Spleen (tissue), 11 donors: ENCODE results near the gene LIPT2. TPM values are rescaled to one million over a fixed set of nuclear protein-coding genes. Genes with fewer than 3 reads are reported as not detected.
A peak's percentile ranks its signal among the peaks of the same experiment; 100 is the strongest.

Experiments
- DNase-seq: peaks from one replicate; pipeline ENCODE4 v3.0.0-alpha.2; 2020
- H3K27ac ChIP-seq, 8 donors: fragments of 200-600 bp; sonication (generic) in 7 of 8; 1 replicate in 4 of 8; 2 replicates in 4 of 8; pipeline versions ENCODE4 v1.5.0 to v1.8.0; 2016 to 2021; ENCODE audit warnings: inconsistent platforms in 4 of 8, mild to moderate bottlenecking in 4 of 8, moderate library complexity in 1 of 8
- H3K27me3 ChIP-seq, 7 donors: fragments of 200-600 bp; sonication (generic) in 6 of 7; replicated peaks in 1 of 7; 1 replicate in 4 of 7; 2 replicates in 3 of 7; pipeline versions ENCODE4 v1.5.0 to v1.8.0; 2016 to 2021; ENCODE audit warnings: inconsistent platforms in 3 of 7, mild to moderate bottlenecking in 1 of 7
- H3K36me3 ChIP-seq, 6 donors: fragments of 200-600 bp; sonication (generic) in 5 of 6; 1 replicate in 4 of 6; 2 replicates in 2 of 6; pipeline versions ENCODE4 v1.5.0 to v1.8.0; 2016 to 2021; ENCODE audit warnings: inconsistent platforms in 2 of 6
- H3K4me1 ChIP-seq, 6 donors: fragments of 200-600 bp; sonication (generic) in 5 of 6; 1 replicate in 3 of 6; 2 replicates in 3 of 6; pipeline versions ENCODE4 v1.5.0 to v1.8.0; 2016 to 2021; ENCODE audit warnings: inconsistent platforms in 3 of 6
- H3K4me3 ChIP-seq, 8 donors: fragments of 200-600 bp; sonication (generic) in 7 of 8; 1 replicate in 4 of 8; 2 replicates in 4 of 8; pipeline versions ENCODE4 v1.5.0 to v1.8.0; 2016 to 2021; ENCODE audit warnings: inconsistent platforms in 4 of 8, mild to moderate bottlenecking in 4 of 8, moderate library complexity in 2 of 8
- H3K9me3 ChIP-seq, 8 donors: fragments of 200-600 bp; sonication (generic) in 7 of 8; 1 replicate in 4 of 8; 2 replicates in 4 of 8; pipeline versions ENCODE4 v1.5.0 to v1.8.0; 2016 to 2021; ENCODE audit warnings: inconsistent platforms in 4 of 8
- CTCF ChIP-seq, 11 experiments: fragments of 200-600 bp in 7 of 11; fragments of 450-650 bp in 4 of 11; sonication (generic) in 4 of 11; IDR thresholded peaks in 8 of 11; conservative IDR thresholded peaks in 3 of 11; 1 replicate in 7 of 11; 2 replicates in 4 of 11; pipeline versions ENCODE4 v1.4.0 to v1.8.0; 2016 to 2021; ENCODE audit warnings: antibody characterized with exemption in 11 of 11, inconsistent platforms in 4 of 11, mild to moderate bottlenecking in 1 of 11
- POLR2A ChIP-seq, 3 donors: fragments of 450-650 bp; IDR thresholded peaks; one replicate each; pipeline ENCODE4 v1.5.1; 2017; ENCODE audit warnings: antibody characterized with exemption in 3 of 3, mild to moderate bottlenecking in 1 of 3
- POLR2AphosphoS5 ChIP-seq, 3 donors: sonication (generic); formaldehyde crosslinking; IDR thresholded peaks; one replicate each; pipeline ENCODE4 v1.5.1; 2017; ENCODE audit warnings: antibody characterized with exemption in 3 of 3
- WGBS, 5 donors: extraction: QIAGEN DNeasy Blood & Tissue Kit in 3 of 5; methylation state at CpG; one replicate each; pipeline versions ENCODE4 v1.1.5 to v1.1.7; 2013 to 2018; 5-methylcytosine and 5-hydroxymethylcytosine counted together
- intact Hi-C: fragments of 100-400 bp; cut with DNase I; formaldehyde crosslinking; loops from one replicate; pipeline ENCODE4 v1.15.0; 2023; ENCODE audit warnings: low total_unique reads
- polyA plus RNA-seq, 3 donors: library from polyadenylated mRNA; stranded (reverse); fragments of 200-250 nt; gene quantifications; one replicate each; pipeline ENCODE4 v1.2.1, GENCODE V29; 2013
- total RNA-seq, 7 donors: library from RNA; depleted of rRNA in 3 of 7; stranded (reverse); fragments of >200 nt in 3 of 7; fragmentation: NEBNext Ultra II Directional in 4 of 7; extraction: Animal tissue kit (Norgen Biotek cat#: 25700) in 4 of 7; gene quantifications; one replicate each; pipeline versions ENCODE4 v1.1.0 to v1.2.1, GENCODE V29; 2016 to 2021
- donor health status: healthy with polysubstance abuse.
- donor health status: DM: no; HTN: no; CAD: no; lungs with moderate emphysema.
- donor health status: DM: no; HTN: no; CAD: no.
- donor health status: Bipolar disorder and iron deficiency.
- donor health status: healthy.
- donor health status: DM: no; HTN: no; CAD: no.
- donor health status: DM: yes; HTN: yes; CAD: no.

LIPT2 gene
- total and polyA plus RNA-seq, 10 donors = 2.0 to 9.1 (median 4.0) TPM

DNA sequence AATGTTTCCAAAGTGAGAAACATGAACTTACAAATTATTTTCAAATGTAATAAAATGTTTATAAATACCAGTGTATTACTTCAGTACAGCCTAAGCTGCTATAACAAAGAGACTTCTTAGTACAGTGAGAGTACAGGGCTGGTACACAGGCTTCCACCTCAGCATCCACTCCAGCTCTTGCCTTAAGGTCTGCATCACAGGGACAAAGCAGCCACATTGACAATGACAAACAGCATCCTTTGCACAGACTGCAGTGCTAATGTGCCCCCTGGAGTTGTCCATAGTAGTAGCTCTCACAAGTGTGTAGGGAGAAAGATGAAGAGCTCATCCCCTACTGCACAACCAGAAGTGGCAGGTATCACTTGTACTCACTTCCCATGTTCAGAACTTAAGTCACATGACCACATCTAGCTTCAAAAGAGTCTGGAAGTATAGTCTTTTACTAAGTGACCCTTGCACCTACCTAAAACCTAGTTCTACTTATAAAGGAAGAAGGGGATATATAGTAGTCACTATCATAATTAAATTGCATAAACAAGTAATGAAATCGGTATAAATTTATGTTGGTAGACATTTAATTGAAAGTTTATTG is 10.7 kb upstream of the LIPT2 start:
- no peaks in the 10 kb centered on the region for H3K4me1 ChIP-seq
- no peak overlapping the region for H3K4me3 ChIP-seq
- no peak for DNase-seq
- 95 to 100% (median 96%) methylated on average over 1 of the region's 1 CpG for WGBS, 5 donors
- no peaks in the 10 kb centered on the region for H3K27me3 ChIP-seq
- intact Hi-C loops = no loop called here
- no peak overlapping the region for H3K27ac ChIP-seq
- no peaks in the 10 kb centered on the region for H3K36me3 ChIP-seq
- TF ChIP-seq POLR2A (IDR thresholded peaks at IDR 0.05) = no peak
- TF ChIP-seq POLR2AphosphoS5 (IDR thresholded peaks at IDR 0.05) = no peak
- no peak for TF ChIP-seq CTCF (IDR thresholded peaks at IDR 0.05 in 8 of 11, conservative IDR thresholded peaks at IDR 0.05 in 3 of 11)
- H3K9me3 ChIP-seq = peaks cover 0 to 18% (median 13%) of the 10 kb centered on the region in 8 donors

DNA sequence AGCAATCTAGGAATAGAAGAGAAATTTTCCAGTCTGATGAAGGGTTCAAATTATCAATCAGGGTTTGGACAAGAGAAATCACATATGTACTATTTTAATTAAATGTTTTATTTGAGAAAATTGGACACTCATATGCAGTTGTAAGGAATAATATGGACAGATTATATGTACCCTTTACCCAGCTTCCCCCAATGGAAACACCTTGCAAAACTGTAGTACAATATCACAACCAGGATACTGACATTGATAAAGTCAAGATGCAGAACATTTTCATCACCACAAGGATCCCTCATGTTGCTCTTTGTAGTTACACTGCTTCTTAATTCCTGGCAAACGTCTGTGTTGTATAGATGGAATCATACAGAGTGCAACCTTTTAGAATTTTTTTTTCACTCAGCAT is 1.4 kb upstream of the LIPT2 start:
- TF ChIP-seq POLR2A (IDR thresholded peaks at IDR 0.05) = no peak
- no peak for TF ChIP-seq POLR2AphosphoS5 (IDR thresholded peaks at IDR 0.05)
- no peak for TF ChIP-seq CTCF (IDR thresholded peaks at IDR 0.05 in 8 of 11, conservative IDR thresholded peaks at IDR 0.05 in 3 of 11)

GRCh38 chr11:74493791-74494630 is 487 bp upstream of the LIPT2 start:
- H3K4me1 ChIP-seq = peaks cover 0 to 27% (median 15%) of the 10 kb centered on the region in 6 donors
- H3K27me3 ChIP-seq = no peaks in the 10 kb centered on the region
- H3K4me3 ChIP-seq = peak overlapping the region; percentile 64 to 95 (median 86)
- intact Hi-C loops = no loop called here
- WGBS, 5 donors = 13 to 14% (median 14%) methylated on average over 12 to 14 of the region's 14 CpGs
- TF ChIP-seq POLR2A (IDR thresholded peaks at IDR 0.05) = no peak
- TF ChIP-seq CTCF (IDR thresholded peaks at IDR 0.05 in 8 of 11, conservative IDR thresholded peaks at IDR 0.05 in 3 of 11) = no peak
- TF ChIP-seq POLR2AphosphoS5 (IDR thresholded peaks at IDR 0.05) = no peak
- H3K27ac ChIP-seq = peak overlapping the region; percentile 88 to 100 (median 99)
- peaks cover 0 to 11% (median 0%) of the 10 kb centered on the region in 8 donors for H3K9me3 ChIP-seq
- no peak for DNase-seq
- H3K36me3 ChIP-seq = peaks cover 0 to 8% (median 0%) of the 10 kb centered on the region in 6 donors

More for the DNA sequence above, 1.4 kb upstream of the LIPT2 start:
- Histone ChIP-seq H3K36me3 (peaks cover 0 to 8% (median 0%) of the 10 kb centered on the region in 6 donors), H3K27ac (no peak overlapping the region), H3K4me1 (peaks cover 0 to 25% (median 15%) of the 10 kb centered on the region in 6 donors), H3K4me3 (no peak overlapping the region), H3K9me3 (peaks cover 0 to 11% (median 0%) of the 10 kb centered on the region in 8 donors), H3K27me3 (no peaks in the 10 kb centered on the region)
- no peak for DNase-seq
- intact Hi-C loops = no loop called here
- WGBS, 5 donors = 85 to 94% (median 91%) methylated on average over 1 of the region's 1 CpG

- WGBS, 5 donors = 89 to 93% (median 92%) methylated on average over 11 of the region's 11 CpGs
- peak overlapping the region in 2 of 8 donors; percentile 99 to 100 for H3K27ac ChIP-seq
Measured at GRCh38 chr11:74492084-74492483, 1.4 kb downstream of the LIPT2 start.

More at GRCh38 chr11:74492084-74492483, 1.4 kb downstream of the LIPT2 start:
- H3K4me3 ChIP-seq = no peak overlapping the region
- no peaks in the 10 kb centered on the region for H3K27me3 ChIP-seq
- intact Hi-C loops = no loop called here
- H3K9me3 ChIP-seq = peaks cover 0 to 4% (median 0%) of the 10 kb centered on the region in 8 donors
- peaks cover 0 to 6% (median 0%) of the 10 kb centered on the region in 6 donors for H3K36me3 ChIP-seq
- H3K4me1 ChIP-seq = peaks cover 0 to 30% (median 15%) of the 10 kb centered on the region in 6 donors
- no peak for TF ChIP-seq POLR2AphosphoS5 (IDR thresholded peaks at IDR 0.05)
- no peak for TF ChIP-seq CTCF (IDR thresholded peaks at IDR 0.05 in 8 of 11, conservative IDR thresholded peaks at IDR 0.05 in 3 of 11)
- no peak for TF ChIP-seq POLR2A (IDR thresholded peaks at IDR 0.05)
- peak; percentile 78 for DNase-seq
